Myocyte (in vitro differentiated cells): ENCODE results near the gene ASB8. TPM values are rescaled to one million over a fixed set of nuclear protein-coding genes. Genes with fewer than 3 reads are reported as not detected.
A peak's percentile ranks its signal among the peaks of the same experiment; 100 is the strongest.

ENCODE experiments used
- DNase-seq: peaks from one replicate; pipeline ENCODE4 v3.0.0-alpha.2; 2012; ENCODE audit warnings: low read depth
- microRNA-seq: library from miRNA; unstranded; fragments of <30 nt; microRNA quantifications from one replicate; pipeline ENCODE4, GENCODE V29; 2016
- total RNA-seq: library from RNA; depleted of rRNA; stranded (reverse); fragments of >200 nt; gene quantifications from 2 replicates; pipeline ENCODE4 v1.2.3, GENCODE V29; 2014

Gene ASB8
- total RNA-seq, 1 donor from 2014 or later, result 44.8 TPM

- no peak for DNase-seq
Measured at GRCh38 chr12:48106681-48107613, 50.4 kb downstream of the ASB8 start.

GRCh38 chr12:48105867-48106680, 51.2 kb downstream of the ASB8 start, which contains the start of gene SENP1:
SENP1 (minus strand) TSS chr12:48106079; CDS start chr12:48101472, 4,607 bp downstream.
- DNase-seq, result peak; percentile 90

GRCh38 chr12:48105321-48105866, 51.9 kb downstream of the ASB8 start:
- DNase-seq, result peak; percentile 17

GRCh38 chr12:48104531-48104930, 52.8 kb downstream of the ASB8 start:
- no peak for DNase-seq

Small RNA genes within 50 kb of the gene (microRNA-seq; reads per million reads assigned to microRNA genes)
- gene MIR6505, result 2.1 reads per million, percentile 7 among the genes with 10 or more reads in this experiment

Other genes starting within 250 kb of the ASB8 start
- gene TMEM106C, start 193.9 kb downstream of the ASB8 start, total RNA-seq, result 56.4 and 57.9 TPM in 2 replicates
- gene COL2A1, start 153.0 kb downstream of the ASB8 start, total RNA-seq, result 0.51 and 0.78 TPM in 2 replicates
- gene SENP1, start 51.4 kb downstream of the ASB8 start, total RNA-seq, result 10.9 and 14.0 TPM in 2 replicates
- gene PFKM, start 38.2 kb downstream of the ASB8 start, total RNA-seq, result 134 and 137 TPM in 2 replicates
- 0.08 and 0.31 TPM in 2 replicates for gene CCDC184, start 26.1 kb upstream of the ASB8 start, total RNA-seq
- gene OR10AD1, start 45.8 kb upstream of the ASB8 start, total RNA-seq, result not detected in 2 replicates
- 8.9 and 10.6 TPM in 2 replicates for gene ZNF641, start 193.4 kb upstream of the ASB8 start, total RNA-seq